Activated CD4-positive, alpha-beta T cell treated with anti-CD3 and anti-CD28 coated beads, Interleukin-10, Interleukin-2, amounts not matched to agents 100 ng/mL and 50 ng/mL, durations not matched to agents 16 hours and 8 hours (primary cell): Measurements from ENCODE around the gene RAB35.

ENCODE experiments used
- DNase-seq: peaks from one replicate; pipeline ENCODE4 v3.0.0-alpha.2; 2020

Gene RAB35

DNA sequence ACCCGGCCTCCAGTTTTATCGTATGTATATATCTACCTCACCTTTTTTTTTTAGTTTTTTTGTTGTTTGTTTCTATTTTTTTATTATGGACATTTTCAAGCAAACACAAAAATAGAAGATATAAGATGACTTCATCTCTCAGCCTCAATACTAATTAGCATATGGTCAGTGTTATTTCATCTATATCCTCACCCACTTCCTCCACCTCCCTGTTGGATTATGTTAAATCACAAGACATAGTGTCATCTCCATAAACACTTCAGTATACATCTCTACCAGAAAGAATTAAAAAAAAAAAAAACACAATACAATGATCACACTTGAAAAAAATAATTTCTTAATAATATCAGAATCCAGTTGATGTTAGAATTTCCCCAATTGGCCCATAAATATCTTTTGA is 34.9 kb downstream of the RAB35 start:
- no peak for DNase-seq

DNA sequence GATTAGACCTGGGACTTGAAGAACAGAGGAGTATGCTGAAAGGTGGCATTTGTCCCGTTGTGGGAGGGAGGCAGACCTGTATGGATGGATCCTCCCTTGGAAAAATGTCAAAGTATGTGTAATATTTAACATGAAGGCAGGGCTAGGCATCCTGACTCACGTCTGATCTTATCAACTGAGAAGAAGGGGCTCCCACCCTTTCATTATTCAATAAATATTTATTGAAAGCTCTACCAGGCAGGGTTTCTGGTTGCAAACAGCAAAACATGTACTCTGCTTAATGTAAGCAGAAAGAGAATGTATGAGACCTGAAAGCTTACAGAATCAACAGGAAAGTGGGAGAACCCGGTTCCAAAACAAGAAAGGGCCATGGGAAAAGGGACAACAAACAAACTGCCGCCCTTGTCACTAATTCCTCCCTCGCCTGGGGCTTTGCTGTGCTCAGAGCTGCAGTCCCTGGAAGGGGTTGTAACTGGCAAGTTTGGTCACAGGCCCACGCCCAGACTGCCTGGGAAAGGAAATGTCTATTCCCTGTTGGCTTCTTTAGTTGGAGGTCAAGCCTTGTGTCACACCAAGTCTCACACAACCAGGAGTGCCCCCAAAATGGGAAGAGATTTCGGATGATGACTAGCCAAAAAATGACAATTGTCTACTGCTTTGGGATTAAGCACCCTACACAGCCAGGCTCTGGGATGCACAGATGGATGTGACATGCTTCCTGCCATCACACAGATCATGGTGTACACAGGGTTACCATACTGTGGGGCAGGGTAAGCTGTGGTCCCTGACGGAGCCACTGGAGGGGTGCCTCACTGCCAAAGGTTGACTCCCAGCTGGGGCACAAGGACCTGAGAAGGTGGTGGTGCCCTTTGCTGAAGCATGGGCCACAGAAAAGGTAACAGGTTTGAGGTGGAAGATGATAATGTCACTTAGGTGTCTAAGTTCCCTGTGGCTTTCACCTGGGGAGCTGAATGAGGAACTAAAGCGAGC is 36.8 kb downstream of the RAB35 start:
- DNase-seq, result no peak

DNA sequence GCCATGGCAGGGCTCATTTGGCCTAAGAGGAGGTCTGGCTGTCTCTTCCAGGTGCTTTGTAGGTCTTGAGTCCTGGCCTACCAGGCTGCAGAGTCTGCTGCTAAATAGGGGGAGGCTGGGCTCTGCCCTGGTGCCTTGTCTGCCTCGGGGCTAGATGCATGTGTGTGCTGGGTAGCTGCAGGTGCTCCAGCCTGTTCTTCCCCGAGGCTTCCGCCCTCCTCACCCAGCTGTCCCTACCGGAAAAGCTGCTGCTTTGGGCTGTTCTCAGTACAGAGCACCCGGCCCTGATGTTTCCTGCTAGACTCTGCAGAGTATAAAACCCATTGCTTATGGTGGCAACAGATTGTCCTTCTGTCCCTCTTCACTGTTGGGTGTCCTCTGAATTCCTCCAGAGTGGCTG is 37.7 kb downstream of the RAB35 start:
- no peak for DNase-seq

DNA sequence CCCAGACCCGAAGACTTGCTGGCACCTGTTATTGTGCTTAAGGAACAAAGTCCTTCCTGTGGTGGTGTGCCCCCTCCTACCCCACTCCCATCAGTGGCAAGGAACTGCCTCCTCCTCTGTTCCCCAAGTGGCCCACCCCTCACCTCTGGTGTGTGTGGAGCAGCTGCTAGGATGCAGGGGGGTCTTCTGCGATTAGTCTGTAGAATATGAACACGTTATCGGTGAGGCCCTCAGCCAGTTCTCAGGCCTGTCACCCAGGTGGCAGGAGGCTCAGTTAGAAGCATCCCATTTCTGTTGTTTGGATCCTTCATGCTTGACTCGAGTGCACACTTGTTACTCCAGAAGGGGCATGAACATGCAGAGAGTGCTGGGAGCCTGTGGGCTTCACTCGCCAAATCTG is 39.3 kb downstream of the RAB35 start:
- DNase-seq, result no peak

DNA sequence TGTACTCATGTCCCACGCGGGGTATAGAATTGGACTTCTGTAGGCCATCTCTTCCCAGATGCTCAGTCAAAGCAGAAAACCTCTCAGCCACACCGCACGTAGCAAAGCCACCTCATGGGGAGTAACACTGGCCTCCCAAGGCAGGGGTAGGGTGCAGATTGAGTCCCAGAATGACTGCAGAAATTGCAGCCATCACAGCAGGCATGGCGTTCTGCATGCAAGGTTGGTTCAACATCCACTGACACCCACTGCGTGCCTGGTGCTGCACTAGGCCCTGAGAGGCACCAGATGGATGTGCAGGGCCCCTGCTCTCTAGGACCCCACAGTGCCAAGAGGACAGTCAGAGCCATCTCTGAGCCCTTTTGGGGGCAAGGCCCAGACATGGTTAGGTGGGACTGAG is 39.9 kb downstream of the RAB35 start:
- DNase-seq, result no peak

DNA sequence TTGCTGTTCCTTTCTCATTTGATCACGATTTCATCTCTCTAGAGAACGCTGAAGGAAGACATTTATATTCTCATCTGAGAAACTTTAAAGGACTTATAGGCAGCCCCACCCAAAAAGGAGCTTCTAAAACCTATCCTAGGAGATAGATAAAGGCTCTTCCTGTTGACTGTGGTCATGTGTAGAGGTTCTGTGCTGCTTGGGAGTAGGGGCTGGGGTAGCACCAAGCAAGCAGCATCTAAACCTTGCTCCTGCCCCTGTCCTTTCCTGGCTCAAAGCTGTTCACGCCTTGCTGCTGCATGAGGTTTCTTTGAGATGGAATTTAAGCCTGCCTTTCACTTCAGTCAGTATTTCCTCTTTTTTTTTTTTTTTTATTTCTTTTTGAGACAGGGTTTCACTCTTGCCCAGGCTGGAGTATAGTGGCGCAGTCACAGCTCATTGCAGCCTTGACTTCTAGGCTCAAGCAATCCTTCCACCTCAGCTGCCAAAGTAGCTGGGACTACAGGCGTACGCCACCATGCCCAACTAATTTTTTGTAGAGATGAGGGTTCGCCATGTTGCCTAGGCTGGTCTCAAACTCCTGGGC is 41.4 kb downstream of the RAB35 start:
- no peak for DNase-seq

DNA sequence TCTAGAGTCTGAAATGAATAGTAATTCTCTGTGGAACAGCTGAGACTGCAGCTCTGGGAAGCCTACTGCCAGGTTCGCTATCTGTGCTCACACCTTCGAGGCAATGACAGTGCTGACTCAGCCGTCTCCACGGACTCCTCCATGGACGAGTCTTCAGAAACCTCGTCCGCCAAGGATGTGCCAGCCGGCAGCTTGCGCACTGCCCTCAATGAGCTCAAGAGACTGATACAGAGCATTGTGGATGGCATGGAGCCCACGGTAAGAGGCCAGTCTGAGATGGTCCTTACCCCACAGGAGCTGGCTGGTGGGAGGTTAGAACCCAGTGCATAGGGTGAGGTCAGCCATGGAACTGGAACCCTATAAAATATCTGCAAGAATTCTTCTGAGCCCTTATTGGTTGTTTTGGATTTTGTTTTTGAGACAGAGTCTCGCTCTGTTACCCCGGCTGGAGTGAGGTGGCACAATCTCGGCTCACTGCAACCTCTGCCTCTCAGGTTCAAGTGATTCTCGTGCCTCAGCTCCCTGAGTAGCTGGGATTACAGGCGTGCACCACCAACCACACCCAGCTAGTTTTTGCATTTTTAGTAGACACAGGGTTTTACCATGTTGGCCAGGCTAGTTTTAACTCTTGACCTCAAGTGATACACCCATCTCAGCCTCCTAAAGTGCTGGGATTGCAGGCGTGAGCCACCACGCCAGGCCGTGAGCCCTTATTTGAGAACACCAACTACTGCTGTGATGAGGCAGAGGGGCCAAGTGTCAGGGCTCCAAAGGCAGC is 43.9 kb downstream of the RAB35 start:
- DNase-seq, result no peak

DNA sequence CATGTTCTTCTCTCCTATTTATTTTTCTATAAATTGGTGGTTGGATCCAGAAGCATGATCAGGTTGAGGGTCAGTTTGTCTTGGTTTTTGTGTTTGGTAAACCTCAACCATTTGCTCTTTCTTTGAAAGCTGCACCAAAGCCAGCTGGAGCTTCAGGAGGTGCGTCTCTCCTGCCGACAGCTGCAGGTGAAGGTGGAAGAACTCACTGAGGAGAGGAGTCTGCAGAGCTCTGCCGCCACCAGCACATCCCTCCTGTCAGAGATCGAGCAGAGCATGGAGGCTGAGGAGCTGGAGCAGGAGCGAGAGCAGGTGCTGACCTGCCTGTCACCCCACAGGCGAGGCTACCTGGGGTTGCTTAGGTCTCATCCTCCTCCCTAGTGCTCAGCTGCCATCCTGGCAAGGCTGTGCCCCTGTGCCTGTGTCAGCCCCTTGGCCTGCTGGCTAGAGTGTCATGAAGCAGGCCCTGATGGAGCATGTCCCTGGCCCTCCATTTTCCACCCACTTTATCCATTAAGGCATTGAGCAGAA is 45.0 kb downstream of the RAB35 start:
- DNase-seq, result no peak

DNA sequence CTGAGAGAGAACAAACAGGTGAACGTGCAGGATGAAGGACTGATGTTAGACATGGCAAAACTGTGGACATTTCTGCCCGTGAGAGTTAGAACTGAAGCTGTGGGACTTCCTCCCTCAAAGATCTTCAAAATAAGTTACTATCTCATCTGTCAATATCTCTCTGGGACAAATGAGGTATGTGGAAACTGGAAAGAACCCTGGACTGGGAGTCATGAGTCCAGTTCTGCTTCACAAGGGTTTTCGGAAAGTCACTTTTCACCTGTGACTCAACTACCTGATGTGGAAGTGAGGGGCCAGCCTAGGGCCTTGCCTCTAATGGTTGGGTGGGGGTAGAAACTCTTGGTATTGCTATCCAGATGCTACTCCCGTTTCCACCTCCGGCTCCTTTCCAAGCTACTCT is 47.3 kb downstream of the RAB35 start:
- DNase-seq, result no peak

DNA sequence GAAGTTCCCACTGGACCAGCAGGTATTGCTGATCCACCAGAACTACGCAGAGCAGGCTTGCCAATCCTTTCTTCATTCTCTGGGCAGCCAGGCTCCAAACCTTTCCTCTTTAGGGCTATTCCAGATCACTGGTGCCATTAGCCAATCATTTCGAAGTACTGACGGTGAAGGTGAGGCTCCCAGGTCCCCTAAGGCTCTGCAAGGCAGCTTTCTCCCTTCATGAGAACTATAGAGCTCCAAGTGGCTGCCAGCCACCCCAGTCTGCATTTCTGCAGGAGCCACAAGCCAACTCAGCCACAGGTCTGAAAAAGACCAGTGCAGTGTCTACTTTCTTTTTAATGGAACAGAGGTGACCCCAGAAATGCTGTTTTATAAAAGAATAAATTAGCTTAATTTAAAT is 48.7 kb downstream of the RAB35 start:
- DNase-seq, result no peak

DNA sequence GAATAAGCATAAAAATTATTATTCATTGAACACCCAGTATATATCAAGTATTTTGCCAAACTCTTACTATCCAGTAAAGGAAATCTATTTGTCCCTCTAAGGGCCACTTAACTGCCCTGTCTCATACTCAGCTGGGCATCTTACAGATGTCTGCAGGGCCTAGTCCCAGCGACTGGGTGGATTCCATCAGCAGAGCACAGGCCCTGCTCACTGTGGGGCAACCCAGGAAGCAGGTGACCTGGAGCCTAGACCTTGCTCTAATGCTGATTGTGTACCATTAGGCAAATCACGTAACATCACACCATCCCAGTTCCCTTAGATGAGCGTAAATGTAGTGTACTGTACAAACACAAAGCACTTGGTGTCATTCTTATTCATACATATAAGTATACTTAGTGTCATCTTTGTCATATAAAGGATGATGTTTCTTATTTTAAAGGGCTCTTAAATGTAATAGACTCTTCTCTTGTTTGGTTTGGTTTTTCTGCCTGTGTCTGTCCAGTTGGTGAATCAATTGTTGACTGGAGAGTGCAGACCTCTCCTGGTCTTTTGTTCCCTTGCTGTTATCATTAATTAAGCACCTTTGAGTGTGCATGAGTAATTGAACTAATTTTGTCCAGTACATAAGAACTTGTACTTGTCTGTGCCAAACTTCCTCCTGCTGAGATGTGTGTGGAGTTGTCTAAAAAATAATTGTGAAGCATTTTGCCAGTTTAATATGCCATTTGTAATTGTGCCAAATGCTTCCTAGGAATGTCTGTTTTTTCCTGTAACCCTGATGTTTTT is 49.3 kb downstream of the RAB35 start:
- DNase-seq, result no peak

DNA sequence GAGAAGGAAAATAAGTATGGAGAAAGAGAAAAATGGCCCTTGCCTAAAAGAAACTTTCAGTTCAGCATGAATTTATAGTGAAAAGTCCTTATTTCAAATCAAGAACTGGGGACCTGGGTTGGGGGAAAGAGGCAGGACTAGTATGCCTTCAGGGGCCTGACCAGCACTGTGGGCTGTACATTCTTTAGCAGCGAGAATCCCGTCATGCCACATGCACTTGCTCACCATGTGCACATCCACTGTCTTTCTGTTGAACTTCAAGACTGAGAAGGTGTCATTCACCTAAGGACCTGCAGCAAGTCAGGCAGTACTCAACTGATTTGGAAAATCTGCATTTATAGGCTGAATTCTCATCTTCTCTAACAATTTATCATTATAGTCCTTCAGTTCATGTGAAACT is 50.2 kb downstream of the RAB35 start:
- no peak for DNase-seq

DNA sequence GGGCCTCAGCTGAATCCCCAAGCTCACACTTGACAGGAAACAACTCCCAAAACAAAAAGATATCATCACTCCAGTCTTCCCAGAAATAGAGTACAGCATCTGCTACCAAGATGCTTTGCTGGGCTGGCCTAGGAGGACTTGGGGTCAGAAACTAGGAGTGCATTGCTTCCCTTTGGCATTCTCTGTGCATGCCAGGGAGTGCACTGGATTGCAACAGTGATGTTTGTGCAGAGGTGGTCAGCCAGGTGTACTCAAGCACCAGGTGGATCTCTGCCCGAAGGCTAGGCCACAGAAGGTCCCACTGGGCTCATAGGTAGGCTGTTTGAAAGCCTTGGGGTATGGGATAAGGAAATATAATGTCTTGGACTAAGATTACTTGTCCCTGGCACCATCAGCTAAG is 51.1 kb downstream of the RAB35 start:
- no peak for DNase-seq

DNA sequence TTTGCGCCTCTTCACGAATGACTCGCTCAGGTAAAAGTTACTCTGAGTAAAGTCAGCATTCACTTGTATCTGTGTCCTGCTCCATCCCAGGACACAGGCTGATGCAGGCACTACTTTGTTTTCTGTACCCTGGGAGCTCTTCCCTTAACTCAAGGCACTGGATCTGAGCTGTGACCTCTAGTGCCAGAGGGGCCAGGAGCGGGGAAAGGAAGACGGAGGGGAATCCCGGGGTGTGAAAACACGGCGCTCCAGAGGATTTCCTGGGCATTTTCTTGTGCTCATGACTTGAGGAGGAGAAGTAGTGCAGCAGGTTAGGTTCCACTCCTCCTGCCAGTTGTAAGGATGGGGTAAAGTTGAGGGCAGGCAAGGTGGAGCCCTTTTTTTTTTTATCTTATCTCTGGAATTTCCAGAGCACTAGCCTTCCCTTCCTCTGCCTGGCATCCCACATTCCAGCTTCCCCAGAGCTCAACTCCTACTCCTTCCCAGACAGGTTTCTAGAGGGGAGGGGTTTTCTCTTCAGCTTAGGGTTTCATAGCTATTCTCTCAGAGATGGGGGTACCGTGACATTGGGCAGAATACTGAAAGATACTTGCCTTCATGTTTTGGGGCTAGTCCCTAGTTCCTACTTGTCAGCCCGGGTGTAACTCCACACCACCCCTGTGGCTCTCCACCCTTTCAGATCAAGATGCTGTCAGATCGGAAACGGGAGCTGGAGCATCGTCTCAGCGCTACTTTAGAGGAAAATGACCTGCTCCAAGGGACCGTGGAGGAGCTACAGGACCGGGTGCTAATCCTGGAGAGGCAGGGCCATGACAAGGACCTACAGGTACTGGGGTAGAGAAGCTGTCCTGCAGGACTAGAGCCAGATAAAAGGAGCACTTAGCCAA is 52.3 kb downstream of the RAB35 start:
- DNase-seq, result no peak

DNA sequence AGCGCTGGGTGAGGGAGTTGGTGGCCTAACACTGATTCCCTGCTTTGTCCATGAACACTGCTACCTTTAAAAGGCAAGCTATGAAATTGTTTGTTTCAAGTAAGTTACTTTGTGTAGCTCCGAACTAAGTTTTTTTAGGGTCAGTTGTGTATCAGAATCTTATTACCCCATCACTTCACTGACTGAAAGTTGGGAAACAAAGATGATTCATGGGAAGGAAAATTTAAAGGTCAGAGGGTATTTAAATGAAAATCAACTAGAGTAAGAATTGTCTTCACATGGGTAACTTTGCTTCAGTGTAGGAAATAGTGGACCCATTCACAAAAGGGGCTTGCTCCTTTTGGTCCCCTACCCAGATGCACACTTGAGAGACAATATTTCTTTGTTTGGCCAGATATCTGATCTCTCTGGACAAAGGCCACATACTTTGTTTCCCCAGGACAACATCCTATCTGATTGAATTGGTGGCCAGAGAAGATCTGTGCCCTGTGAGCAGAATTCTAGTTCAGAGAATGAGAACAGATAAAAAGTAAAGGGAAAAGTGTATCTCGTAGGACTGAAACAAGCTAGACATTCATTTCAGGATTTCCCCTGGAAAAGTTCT is 53.5 kb downstream of the RAB35 start:
- no peak for DNase-seq

DNA sequence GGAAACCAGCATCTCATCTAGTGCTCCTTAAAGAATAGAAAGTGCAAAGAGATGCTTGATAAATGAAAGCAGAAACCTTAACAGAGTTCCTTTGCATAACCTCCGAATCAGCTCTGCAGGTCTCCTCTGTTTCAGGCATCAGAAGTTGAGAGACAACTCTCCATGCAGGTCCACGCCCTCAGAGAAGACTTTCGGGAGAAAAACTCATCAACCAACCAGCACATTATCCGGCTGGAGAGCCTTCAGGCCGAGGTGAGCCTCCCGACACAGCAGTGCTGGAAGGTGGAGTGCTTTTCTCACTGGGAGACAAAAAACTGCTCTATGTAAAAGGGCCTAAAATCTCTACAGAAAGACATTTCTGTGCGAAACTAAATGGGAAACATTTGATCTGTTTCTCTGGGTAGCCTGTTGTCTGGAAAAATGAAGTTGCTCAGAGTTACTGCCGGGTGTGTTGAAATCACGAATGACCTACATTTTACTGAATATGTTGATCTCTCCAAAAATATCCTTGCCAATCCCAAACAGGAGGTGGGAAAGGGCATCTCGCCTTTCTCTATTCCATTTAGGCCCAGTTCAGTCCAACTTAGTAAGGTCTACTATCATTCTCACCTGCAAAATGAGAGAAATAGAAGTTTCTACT is 54.9 kb downstream of the RAB35 start:
- no peak for DNase-seq

DNA sequence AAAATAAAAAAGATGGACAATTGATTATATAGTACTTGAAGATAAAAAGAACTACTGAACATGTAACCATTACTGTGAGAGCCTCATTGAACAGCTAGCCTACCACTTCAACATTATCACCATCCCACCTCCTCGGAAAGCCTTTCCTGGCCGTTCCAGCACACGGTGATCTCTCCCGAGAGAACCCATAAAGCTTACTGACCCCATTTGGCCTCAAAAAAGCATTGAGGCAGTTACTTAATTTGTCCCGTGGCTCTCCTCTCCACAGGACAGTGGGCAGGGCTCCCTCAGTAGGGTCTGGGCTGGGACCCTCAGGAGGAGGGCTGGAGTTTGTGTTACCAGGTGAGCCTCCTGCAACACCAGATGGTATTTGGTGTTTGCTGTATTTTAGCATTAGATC is 55.8 kb downstream of the RAB35 start:
- DNase-seq, result no peak

DNA sequence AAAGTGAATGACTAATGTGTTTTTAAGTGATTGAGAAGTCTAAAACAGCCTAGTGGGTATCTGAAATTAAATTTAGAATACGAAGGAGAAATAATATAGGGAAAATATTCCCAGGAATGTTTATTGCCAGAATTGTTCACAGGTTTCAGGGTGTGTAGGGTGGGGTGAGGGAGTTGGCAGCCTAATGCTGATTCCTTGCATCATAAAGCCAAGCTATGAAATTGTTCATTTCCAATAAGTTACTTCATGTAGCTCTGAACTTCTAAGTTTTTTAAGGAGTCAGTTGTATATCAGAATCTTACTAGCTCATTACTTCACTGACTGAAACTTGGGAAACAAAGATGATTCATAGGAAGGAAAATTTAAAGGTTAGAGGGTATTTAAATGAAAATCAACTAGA is 56.4 kb downstream of the RAB35 start:
- DNase-seq, result no peak

DNA sequence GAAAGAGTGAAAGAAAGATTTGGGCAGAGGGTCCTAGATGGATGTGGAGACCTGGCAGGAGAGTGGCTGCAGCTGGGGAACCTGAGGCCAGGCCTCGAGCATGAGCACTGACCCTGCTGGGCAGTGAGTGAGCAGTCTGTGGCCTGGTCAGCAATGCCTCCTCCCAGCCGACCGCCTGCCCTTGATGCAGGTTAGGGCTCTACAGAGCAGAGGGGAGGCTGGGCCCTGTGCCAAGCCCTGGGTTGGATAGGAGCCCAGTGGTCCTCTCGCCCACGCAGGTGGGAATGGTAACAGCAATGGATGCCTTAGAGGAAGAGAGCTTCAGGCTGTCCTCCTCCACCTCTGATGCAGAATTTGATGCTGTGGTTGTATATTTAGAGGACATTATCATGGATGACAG is 59.8 kb downstream of the RAB35 start:
- DNase-seq, result no peak

DNA sequence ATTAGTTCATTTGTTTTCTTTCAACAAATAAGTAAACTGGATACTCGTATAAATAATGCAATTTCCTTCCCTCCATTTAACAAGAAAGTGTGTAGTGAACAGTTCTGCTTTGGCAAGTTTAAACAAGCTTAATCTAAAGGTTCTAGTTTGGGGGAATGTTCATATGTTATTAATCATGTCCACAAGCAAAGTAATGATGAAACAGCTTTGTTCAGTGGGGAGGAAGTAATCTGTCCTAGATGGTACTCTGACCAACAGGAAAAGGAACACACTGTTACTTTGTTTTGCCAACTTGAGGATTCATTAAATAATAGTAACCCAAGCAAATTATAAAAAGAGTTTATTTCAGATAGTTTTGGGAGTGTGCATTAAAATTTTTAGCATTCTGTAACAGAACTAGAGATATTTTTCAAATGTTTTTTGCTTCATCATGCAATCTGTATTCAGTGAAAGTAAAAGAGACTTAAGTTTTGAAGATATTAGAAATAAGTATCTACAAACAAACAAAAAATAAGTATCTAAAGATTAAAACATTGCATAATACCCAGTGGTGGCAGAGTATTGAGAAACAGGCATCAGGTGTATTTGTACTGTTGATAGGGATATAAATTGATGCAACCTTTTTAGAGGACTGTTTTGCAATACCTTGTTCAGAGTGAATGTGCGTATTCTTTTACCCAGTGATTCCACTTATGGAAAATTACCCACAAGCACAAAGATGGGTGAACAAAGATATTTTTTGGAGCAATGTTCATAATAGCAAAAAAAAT is 61.1 kb downstream of the RAB35 start:
- no peak for DNase-seq
